Hematopoietic multipotent progenitor cell treated with erythropoietin and hydrocortisone succinate and interleukin-3 and kit ligand, for 4 days (in vitro differentiated cells): ENCODE data around the gene XIRP1.

ENCODE experiments used
- DNase-seq: peaks from one replicate; pipeline ENCODE4 v3.0.0-alpha.2; 2015

Gene XIRP1

DNA sequence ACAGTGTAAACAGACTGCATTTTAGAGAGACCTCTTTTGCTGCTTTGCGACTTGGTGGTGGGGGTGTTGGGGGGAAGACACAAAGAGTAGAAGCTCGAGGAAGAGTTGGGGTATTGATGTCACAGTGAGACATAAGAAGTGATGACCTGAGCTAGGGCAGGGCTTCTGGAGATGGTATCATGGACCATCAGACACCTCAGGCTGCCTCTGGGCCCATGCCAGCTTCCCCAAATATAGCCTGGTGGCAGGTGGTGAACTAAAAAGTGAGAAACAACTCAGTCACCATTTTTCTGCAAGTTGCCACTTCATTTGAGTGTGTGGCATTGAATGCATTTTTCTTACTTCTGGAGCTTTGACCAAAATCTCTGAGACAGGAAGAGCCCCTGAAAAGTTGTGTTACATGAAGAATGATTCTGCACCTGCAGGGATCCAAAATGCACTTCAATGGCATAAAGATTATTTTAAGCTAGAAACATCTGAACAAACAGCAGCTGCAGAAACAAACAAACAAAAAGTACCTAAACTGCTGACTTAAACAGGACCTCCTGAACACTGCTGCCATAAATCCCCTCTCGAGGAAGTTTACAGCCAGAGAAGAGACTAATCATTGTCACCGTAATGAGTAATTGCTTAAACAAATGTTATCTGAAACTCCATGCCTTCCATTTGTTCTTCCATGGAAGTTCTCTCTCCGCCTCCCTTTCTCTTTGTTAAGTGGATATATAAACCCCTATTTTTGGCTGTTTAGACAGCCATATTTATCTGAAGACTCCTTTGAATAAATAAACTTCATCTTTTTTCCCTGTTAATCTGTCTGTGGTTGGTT is 15.2 kb upstream of the XIRP1 start:
- DNase-seq, result no peak

DNA sequence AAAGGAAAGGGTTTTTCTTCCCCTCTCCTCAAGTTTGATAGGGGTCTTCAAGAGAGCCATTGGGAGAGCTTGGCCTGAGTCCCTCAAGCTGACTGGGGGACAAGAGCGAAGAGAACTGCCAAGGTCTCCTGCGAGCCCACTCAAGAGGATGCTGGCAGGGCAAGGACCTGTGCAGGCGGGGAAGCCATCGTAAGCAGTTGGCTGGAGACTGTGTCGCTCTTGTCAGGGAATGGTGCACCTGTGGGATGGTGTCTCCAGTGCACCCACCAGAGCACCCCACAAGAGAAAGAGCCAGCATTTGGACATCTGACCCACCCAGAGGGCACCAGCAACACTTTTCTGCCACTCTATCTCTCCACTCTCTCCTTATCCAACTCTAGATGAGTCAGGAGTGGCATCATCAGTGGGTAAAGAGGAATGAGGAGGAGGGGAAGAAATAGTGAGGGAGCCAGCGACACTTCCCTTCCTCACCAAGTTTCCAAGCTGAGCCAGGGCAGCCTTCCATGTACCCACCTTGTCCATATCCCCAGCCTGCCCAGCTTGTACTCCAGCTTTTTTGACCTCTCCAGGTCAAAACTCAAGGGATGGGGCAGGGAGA is 13.6 kb upstream of the XIRP1 start:
- no peak for DNase-seq

DNA sequence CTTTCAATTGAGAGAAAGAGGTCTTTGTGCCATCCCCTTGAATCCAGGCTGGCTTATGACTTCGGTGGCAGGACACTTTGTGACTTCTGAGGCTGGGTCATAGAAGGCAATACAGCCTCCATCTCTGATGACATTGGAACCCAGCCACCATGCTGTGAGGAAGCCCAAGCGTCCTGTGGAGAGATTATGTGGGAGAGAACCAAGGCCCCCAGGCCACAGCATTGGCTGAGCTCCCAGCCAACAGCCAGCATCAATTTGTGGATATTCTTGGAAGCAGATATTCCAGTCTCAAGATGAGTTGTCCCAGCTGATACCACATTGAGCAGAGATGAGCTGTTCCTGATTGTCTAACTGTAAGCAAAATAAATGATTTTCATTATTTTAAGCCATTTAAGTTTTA is 12.7 kb upstream of the XIRP1 start:
- DNase-seq, result no peak

DNA sequence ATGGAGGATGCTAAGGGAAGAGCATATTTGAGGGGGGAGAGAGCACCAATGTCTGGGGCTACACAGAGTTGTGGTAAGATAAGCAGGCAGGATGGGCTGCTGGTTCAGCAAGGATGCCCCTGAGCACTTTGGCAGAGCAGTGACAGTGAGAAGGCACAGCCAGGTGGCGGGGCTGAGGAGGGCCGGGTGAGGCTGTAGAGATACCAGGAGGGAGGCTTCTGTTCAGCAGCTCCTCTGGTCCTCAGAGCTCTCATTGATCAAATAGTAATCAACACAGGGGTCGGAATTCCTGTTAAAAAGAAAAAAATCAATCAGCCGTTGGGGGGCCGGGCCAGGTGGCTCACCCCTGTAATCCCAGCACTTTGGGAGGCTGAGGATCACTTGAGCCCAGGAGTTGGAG is 11.5 kb upstream of the XIRP1 start:
- peak; percentile 42 for DNase-seq

DNA sequence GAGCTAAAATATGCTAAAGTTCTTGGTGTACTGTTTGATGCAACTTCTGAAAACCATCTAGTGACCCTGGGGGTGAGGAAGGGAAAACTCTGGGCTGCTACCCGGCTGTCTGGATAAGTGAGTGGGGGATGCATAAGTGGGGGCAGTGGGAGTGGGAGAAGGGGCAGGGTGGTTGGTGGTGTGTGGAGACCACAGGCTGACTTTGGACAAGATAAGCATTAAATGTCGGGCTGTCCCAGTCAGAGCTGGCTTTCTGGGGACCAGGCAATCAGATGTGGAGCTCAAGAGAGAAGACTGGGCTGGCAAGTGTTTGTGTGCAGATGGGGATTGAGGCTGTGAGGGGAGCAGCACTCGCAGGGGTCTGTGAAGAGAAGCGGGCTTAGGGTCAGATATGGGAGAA is 11.0 kb upstream of the XIRP1 start:
- no peak for DNase-seq

DNA sequence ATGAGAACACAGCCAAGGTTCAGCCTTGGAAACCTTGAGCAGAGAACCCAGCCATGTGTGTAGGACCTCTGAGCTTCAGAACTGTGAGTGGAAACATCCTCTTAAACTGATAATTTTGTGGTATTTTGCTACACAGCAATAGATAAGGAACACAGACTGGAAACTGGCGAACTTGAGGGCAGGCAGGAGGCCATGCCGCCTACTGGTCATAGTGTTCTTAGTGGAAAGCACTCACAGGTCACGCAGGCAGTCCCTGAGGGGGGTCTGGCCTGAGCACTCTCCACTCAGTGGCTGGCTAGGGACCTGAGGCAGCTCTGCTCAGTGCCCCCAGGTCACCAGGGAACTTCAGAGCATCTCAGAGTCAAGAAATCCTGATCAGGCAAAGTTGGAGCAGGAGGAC is 9.7 kb upstream of the XIRP1 start:
- peak; percentile 91 for DNase-seq

DNA sequence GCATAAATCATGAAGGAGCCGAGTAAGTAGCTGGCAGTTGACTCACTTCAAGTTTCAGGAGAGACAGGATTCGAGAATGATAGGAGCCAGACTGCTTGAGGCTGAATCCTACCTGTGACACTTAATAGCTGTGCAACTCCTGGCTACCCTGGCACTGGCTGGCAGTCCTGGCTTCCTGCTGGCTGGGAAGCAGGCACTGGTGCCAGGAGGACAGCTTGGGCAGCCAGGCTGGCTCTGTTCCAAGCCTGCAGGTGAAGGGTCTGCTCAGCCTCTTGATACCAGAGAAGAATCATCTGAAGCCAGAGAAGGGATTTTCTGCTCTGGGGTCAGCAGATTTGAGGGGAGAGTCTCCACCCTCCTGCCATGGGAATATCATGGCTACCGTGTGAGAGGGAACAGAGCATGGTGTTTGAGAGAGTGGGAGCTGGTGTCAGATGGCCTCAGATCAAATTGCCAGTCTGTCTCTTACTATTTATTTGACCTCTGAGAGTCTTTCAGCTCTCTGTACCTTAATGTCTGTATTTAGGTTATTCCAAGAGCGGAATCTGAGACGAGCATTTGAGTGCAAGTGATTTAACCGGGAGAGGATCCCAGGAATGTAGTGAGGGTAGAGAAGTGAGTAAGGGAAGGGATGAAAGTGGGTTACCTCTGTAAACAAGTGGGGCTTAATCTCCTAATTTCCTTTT is 4.4 kb upstream of the XIRP1 start:
- DNase-seq, result no peak

DNA sequence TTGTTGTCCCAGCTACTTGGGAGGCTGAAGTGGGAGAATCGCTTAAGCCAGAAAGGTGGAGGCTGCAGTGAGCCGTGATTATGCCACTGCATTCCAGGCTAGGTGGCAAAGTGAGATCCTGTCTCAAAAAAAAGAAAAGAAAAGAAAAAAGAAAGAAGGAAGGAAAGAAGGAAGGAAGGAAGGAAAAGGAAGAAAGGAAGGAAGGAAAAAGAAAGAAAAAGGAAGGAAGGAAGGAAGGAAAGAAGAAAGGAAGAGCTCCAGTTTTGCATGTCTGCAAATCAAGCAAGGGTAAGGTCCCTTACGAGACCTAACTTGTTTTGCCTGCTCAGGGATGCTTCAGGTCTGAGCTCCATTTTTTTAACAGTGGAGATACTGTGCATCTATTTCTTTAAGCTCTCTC is 3.6 kb upstream of the XIRP1 start:
- no peak for DNase-seq

DNA sequence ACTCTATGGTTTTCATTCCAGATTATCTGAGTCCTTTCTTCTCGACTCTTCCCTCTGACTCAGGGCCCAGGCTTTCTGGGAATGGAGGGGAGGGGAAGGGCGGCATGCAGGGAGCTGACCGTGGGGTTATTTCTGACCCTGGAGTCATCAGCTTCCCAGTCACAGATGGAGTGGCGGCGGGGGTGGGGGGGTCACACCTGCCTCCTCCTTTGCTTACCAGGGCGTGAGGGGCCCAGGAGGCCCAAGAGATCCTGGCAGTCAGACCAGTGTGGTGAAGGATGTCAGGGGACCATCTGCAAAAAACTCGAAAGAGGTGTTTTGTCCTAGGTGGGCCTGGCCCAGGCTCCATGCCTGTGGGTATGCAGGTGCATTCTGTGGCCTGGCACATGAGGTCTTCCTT is 996 bp upstream of the XIRP1 start:
- DNase-seq, result no peak

DNA sequence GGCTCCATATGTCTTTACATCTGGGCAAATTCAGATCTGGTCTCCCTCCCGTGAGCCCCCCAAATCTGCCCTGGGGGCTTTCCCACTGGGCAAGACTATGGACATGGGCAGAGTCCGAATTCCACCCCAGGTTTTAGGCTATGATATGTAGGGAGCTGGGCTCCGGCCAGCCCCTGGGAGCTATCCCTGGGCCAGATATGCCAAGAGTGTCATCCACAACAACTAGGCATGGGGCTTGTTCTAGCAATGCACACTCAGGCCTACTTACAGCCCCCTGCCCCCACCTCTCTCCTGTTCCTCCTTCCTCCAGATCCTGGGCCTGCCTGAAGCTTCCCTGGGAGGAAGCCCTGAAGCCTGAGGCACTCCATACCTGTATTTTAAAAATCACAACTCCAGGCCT is 622 bp downstream of the XIRP1 start:
- DNase-seq, result no peak

DNA sequence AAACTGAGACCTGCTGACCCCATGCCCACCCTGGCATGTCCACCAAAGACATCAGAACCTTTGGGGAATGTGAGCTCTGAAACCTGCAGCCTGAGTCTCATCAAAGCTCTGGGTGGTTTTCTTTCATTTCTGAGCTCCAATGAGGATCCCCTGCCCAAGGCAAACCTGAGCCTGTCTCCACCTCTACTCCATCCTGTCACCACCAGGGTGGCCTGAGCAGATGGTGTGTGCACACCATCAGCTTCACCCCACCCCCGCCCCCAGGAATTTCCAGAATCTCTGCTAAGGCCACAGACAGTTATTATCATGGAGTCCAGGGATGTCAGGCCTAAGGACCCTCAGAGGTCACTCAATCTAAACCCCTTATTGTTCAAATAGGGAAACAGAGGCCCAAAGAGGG is 1.3 kb downstream of the XIRP1 start:
- no peak for DNase-seq

DNA sequence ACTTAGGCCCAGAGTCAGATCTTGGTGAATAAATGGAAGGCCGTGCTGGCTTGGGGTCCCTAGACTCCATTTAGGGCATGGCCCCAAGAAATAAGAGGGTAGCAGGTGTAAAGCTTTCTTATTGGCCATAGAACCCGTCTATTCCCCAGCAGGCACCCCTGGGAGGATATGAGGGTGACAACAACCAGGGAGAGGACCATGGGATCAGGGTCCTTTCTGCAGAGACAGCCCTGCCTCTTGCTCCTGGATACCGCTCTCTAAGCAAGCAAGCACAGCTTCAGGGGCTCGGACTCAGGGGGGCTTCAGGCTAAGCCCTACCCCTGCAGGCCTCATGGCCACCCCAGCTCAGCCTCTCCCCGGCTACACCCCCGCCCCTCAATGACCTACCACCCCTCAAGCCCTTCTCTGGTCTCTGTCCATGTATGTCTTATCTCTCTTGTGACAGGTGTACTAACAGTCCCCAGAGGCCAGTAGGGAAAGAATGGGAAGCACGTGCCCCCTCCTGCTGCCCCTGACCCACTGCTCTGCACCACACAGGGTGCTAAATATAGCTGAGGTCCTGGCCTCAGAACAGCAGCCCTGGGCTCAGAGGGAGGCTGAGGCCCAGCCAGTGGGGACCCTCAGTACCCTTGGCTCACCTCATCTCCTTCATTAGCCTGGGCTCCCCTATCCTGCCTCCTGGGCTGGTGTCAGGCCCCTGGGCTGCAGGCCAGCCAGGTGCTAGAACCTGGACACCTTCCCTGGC is 1.9 kb downstream of the XIRP1 start:
- no peak for DNase-seq

DNA sequence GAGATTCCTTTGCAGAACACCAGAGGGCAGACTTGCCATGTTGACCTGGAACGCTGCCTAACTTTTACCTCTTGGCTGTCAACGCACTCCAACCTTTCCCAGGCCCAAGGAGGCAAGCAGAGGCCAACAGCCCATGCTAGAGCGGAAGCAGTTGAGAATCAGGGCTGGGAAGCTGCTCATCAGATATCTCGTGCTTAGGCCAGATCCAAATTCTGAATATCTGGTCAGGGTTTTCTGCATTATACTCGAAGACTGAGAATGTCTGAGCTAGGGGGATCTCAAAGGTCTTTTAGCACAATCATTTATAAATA is 2.5 kb downstream of the XIRP1 start:
- DNase-seq, result peak; percentile 86

DNA sequence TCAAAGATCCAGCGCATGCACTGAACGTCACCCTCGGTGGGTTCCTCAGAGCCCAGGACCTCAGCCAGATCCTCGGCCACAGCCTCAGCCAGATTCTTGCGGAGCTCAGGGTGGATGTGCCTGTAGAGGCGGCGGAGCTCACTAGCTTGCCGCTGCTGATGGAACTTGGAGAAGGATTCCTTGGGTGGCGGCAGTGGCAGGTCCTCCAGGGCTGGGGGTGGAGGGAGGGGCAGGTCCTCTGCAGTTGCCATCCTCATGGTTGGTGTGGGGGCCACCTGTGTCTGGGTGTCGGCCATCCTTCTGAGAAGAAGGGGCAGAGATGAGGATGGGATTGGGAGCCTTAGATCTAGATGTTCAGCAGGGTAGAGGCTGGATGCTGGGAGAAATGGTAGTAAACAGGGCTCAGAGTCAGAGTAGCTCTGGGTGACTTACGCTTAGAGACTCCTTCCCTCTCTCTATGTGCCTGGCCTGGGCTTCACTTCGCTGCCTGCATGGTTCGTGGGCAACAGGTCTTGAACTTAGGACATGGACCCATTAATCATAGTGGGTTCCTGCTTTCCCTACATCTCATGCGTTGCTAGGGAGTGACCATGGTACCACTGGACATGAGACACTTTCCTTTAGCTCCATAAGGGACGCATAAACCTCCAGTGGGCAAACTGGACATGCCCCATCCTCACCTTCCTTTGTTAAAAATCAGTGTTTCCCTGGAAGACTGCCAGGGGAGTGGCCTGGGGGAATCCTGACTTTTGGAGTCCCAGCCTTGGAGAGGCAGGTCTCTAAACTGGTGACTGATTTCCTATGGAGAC is 3.0 kb downstream of the XIRP1 start:
- DNase-seq, result no peak

DNA sequence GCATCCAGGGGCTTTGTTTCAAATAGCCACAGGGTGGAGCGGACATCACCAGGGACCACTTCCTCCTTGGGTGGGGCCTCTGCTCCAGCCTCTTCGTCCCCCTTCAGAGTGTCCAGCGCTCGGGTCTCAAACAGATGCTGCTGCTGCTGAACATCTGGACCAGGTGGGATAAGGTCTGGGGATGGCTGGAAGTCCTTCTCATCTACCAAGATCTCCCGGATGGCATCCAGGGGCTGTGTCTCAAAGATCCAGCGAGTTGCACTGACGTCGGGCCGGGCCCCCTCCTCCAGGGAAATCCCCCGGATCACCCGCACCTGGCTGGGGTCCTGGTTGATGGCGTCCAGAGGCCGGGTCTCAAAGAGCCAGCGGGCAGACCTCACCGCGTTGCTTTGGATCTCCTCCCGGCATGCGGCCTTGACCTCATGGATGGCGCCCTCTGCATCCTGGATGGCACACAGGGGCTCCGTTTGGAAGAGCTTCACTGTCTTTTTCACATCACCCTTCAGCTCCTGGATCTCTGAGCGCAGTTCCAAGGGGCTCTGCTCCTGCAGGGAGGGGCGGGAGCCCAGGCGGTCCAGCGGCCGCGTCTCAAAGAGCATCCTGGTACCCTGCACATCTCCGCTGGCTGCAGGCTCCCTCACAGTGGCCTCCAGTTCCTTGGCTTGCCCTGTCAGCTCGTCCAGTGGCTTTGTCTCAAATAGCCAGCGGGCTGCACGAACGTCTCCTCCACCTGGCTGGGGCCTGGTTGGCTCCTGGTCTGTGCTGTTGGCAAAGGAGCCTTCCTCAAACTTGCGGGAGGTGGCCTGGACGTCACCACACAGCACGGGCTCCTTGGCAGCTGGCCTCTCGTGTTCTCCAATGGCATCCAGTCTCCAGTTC is 3.9 kb downstream of the XIRP1 start:
- DNase-seq, result no peak

DNA sequence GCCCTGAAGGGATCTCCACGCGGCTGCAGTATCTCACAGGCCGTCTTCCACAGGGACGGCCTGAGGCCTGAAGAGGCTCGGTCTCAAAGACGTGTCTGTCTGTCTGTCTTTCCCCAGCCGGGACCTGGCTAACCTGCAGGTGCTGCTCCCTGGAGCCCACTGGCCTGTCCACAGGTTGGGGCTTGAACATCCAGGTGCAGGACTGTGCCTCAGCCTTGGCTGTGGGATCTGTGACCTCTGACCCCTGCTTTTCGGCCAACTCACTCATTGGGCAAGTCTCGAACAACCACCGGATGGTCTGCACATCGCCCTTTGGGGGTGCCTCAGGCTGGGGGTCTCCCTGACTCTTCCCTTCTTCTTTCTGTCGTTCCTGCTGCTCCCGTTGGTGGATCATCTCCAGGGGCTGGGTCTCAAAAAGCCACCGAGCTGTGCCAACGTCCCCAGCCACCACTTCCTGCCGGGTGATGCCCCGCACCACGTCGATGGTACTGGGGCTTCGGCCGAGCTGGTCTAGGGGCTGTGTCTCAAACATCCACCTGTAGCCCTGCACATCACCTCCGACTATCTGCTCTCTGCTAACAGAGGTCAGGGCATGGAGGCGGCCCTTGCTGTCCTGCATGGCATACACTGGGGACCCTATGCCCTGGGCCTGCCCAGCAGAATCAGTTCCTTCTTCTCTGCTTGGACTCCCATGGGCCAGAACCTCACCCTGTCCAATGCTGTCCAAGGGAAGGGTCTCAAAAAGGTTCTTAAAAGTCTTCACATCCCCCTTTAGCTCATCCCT is 4.8 kb downstream of the XIRP1 start:
- DNase-seq, result no peak

DNA sequence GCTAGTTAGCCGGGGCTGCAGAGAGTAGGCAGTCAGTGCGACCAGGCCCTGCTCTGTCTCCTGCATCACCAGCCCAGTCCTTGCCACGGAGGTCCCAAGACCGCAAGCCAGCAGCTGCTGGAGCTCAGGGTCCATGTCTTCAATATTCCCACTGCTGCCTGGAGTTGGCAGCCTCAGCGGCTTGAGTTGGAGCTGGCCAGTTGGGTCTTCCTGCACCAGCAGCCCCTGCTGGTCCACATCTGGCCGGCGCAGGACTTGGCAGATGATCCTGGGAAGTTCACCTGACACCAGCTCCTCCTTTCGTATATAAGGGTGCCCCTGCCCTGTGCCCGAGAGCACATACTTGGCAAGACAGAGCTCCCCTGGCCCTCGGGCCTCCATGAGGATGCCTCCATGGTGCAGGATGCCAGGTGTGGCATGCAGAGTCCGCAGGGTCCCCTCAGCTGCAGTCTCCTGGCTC is 5.7 kb downstream of the XIRP1 start:
- no peak for DNase-seq

DNA sequence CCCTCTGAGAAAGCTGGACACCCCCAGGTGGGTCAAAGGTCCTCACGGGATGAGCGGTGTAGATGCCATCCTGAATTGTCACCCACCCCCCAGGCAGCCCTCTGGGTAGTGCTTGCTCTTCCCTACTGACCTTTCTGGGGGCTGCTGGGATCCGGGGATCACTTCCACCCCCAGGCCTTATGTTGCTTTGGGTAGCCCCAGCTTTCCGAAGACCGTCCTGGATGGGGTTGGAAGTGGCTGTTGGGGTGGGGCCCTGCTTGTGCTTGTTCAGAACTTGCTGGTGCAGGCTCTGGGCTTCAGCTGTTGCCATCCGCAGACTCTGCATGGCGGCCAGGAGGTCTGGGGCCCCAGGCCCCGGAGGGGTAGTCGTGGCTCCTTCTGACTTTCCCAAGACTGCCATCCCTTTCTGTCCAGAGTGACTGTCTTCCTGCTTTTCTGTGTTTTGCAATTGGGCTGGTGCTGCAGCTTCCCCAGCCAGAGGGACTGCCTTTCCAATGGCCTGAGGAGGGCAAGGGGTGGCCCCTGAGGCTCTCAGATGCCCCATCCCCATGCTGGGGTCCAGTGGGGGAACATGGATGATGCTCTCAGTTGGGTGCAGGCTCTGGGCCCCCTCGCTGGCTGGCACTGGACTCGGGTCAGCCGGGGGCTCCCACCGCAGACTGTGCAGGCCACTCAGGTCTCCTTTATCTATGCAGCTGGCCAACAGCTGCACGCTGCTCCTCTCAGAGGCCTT is 6.3 kb downstream of the XIRP1 start:
- no peak for DNase-seq

DNA sequence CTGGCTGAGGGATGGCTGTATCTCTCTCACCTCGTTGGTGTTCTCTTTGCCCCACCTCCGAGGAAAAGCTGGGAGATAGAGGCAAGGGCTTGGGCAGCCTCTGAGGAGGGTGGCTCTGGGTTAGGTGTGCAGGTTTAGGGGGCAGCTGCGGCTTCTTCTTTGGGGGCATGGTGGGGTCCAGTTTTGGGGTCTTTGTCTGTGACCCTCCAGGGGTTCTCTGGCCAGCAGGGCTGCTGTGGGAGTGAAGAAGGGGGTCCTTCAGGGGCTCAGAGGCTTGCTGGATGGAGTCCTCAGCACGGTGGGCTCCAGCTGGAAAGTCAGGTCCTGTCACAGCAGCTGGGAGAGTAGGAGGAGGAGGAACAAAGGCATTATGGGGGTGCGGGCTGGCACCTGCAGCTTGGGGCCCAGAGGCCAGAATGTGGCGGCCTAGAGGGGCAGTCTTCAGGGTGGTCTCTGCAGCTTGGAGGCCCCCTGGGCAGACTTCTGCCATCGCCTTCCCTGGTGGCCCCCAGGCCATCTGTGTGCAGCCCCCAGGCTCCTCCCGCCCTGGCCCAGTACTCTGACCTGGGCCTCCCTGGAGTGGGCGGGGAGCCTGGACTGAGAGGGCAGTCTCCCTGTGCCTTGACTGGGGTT is 7.0 kb downstream of the XIRP1 start:
- no peak for DNase-seq

DNA sequence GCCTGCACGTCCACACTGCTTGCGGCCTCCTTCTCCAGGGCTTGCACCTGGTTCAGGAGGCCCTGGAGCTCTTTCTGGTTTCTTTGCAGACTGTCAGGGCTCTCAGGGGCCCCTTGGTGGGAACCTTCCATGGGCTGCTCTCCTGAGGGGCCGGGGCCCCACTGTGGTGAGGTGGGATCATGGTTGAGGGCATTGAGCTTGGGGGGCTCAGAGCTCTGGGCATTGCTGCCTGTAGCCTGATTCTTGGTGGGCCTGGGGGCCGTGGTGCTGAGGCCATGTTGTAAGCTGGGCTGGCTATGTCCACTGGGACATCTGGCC is 7.5 kb downstream of the XIRP1 start:
- DNase-seq, result no peak
